HCT116 (cell line): ENCODE results near the gene ADD3.

Source experiments
- ATF3 ChIP-seq: IDR thresholded peaks from 2 replicates; pipeline ENCODE4 v1.6.1; 2012
- CTCF ChIP-seq, 3 experiments: fragments of 200-600 bp in 1 of 3; sonication (generic) in 1 of 3; IDR thresholded peaks in 2 of 3; conservative IDR thresholded peaks in 1 of 3; 2 replicates each; pipeline ENCODE4 v1.5.1; 2012 to 2017; ENCODE audit warnings: low read depth in 2 of 3, low read length in 2 of 3, antibody characterized with exemption in 1 of 3, borderline replicate concordance in 1 of 3, control low read depth in 1 of 3, mild to moderate bottlenecking in 1 of 3, mixed read lengths in 1 of 3, mixed run types in 1 of 3, moderate library complexity in 1 of 3; ENCODE audit not compliant: insufficient read depth in 1 of 3
- EZH2 ChIP-seq: fragments of 200-600 bp; sonication (generic); IDR thresholded peaks from 2 replicates; pipeline ENCODE4 v1.6.1; 2017; ENCODE audit warnings: antibody characterized with exemption, mixed run types
- POLR2A ChIP-seq: IDR thresholded peaks from 2 replicates; pipeline ENCODE4 v1.7.0; 2011; ENCODE audit warnings: borderline replicate concordance; ENCODE audit not compliant: insufficient read depth, insufficient read length; ENCODE audit errors: extremely low read depth
- POLR2AphosphoS5 ChIP-seq: IDR thresholded peaks from 2 replicates; pipeline ENCODE4 v1.6.1; 2011; ENCODE audit warnings: mild to moderate bottlenecking, low read depth, low read length, moderate library complexity
- TF ChIP-seq, protein P1 (sequence below): IDR thresholded peaks from 2 replicates; pipeline ENCODE4 v1.6.1; 2012

- TF ChIP-seq POLR2AphosphoS5 (no peak), POLR2A (no peak), CTCF (IDR thresholded peaks at IDR 0.05 in 2 of 3, conservative IDR thresholded peaks at IDR 0.05 in 1 of 3; ENCODE audit: borderline replicate concordance in 1 of 3, insufficient read depth in 1 of 3, low read depth in 2 of 3, low read length in 2 of 3) (no peak), EZH2 (no peak), ATF3 (no peak)
- TF ChIP-seq, protein P1, sequence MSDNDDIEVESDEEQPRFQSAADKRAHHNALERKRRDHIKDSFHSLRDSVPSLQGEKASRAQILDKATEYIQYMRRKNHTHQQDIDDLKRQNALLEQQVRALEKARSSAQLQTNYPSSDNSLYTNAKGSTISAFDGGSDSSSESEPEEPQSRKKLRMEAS = no peak
Measured at GRCh38 chr10:110141185-110141584, 133.4 kb downstream of the ADD3 start.
